Gastrocnemius medialis (tissue), 4 donors: Measurements from ENCODE around the gene RPS8.

Experiments
- CTCF ChIP-seq, 5 experiments: fragments of 450-650 bp in 3 of 5; fragments of 200-600 bp in 2 of 5; sonication (generic) in 2 of 5; IDR thresholded peaks in 4 of 5; conservative IDR thresholded peaks in 1 of 5; 1 replicate in 4 of 5; 2 replicates in 1 of 5; pipeline ENCODE4 v1.5.1; 2016 to 2019; ENCODE audit warnings: antibody characterized with exemption in 5 of 5, mild to moderate bottlenecking in 3 of 5, moderate library complexity in 3 of 5
- POLR2A ChIP-seq, 2 donors: fragments of 450-650 bp; IDR thresholded peaks; one replicate each; pipeline ENCODE4 v1.6.1; 2017; ENCODE audit warnings: antibody characterized with exemption in 2 of 2, mild to moderate bottlenecking in 2 of 2, moderate library complexity in 2 of 2

GRCh38 chr1:44739307-44740178 is 35.8 kb upstream of the RPS8 start, which contains the start of gene KIF2C:
- TF ChIP-seq CTCF (IDR thresholded peaks at IDR 0.05 in 4 of 5, conservative IDR thresholded peaks at IDR 0.05 in 1 of 5), result peak in 1 of 5 experiments; percentile 17
- peak; percentile 67 to 72 for TF ChIP-seq POLR2A (IDR thresholded peaks at IDR 0.05)
